H1 (cell line): Measurements from ENCODE around the gene PRR5L. TPM values are rescaled to one million over a fixed set of nuclear protein-coding genes. Genes with fewer than 3 reads are reported as not detected.

Experiments used
- CTCF ChIA-PET: fragments of 300-600 bp; sonication (Branson Sonifier 250); formaldehyde crosslinking; loops from one replicate; lab custom pipeline; 2021; ENCODE audit not compliant: partially characterized antibody; lab: Charles Lee
- POLR2A ChIA-PET: fragments of 300-600 bp; sonication (Branson Sonifier 250); formaldehyde crosslinking; loops from one replicate; lab custom pipeline; 2021; ENCODE audit warnings: inconsistent platforms; ENCODE audit not compliant: partially characterized antibody; lab: Charles Lee
- DNase-seq, 2 experiments: peaks; one replicate each; pipeline versions ENCODE4 v3.0.0 to v3.0.0-alpha.2; 2010 to 2022; ENCODE audit warnings: low spot score in 2 of 2, low read depth in 1 of 2, mixed read lengths in 1 of 2
- FAIRE-seq: peaks from 2 replicates; lab custom pipeline; 2011; peaks lifted over from hg19 to GRCh38; lab: Jason Lieb, UNC
- H2AFZ ChIP-seq: 2 replicates; pipeline ENCODE4 v1.8.1; 2012; ENCODE audit warnings: low read length, inconsistent platforms
- H2AK5ac ChIP-seq: 2 replicates; pipeline ENCODE4 v1.6.1; 2013; ENCODE audit warnings: low read depth, low read length
- H2BK120ac ChIP-seq: replicated peaks from 2 replicates; pipeline ENCODE3; 2013; ENCODE audit warnings: low read depth, low read length, inconsistent platforms
- H2BK12ac ChIP-seq: 2 replicates; pipeline ENCODE4 v1.6.1; 2013; ENCODE audit warnings: low read depth, low read length
- H2BK15ac ChIP-seq: 2 replicates; pipeline ENCODE4 v1.6.1; 2013; ENCODE audit warnings: low read length
- H2BK20ac ChIP-seq: 2 replicates; pipeline ENCODE4 v1.6.1; 2013; ENCODE audit warnings: low read length
- H2BK5ac ChIP-seq: 2 replicates; pipeline ENCODE4 v1.6.1; 2013; ENCODE audit warnings: low read depth, low read length
- H3K14ac ChIP-seq: 2 replicates; pipeline ENCODE4 v1.6.1; 2013; ENCODE audit warnings: inconsistent platforms; ENCODE audit not compliant: insufficient read length
- H3K18ac ChIP-seq: 2 replicates; pipeline ENCODE4 v1.6.1; 2013; ENCODE audit warnings: low read length; ENCODE audit errors: extremely low read depth
- H3K23ac ChIP-seq: 2 replicates; pipeline ENCODE4 v1.6.1; 2013; ENCODE audit warnings: inconsistent platforms; ENCODE audit not compliant: insufficient read length
- H3K23me2 ChIP-seq: 2 replicates; pipeline ENCODE4 v1.6.1; 2013; ENCODE audit warnings: low read depth, low read length
- H3K27ac ChIP-seq: 2 replicates; pipeline ENCODE4 v1.6.1; 2011; ENCODE audit warnings: low read depth, low read length, inconsistent platforms
- H3K27me3 ChIP-seq, 4 experiments: replicated peaks in 1 of 4; 1 replicate in 1 of 4; 2 replicates in 3 of 4; pipeline versions ENCODE4 v1.6.1 to v1.8.1; 2011 to 2013; ENCODE audit warnings: low read length in 3 of 4, mild to moderate bottlenecking in 3 of 4, inconsistent platforms in 2 of 4, mixed read lengths in 2 of 4, moderate library complexity in 1 of 4; ENCODE audit not compliant: control insufficient read depth in 3 of 4, insufficient read depth in 3 of 4; ENCODE audit errors: extremely low read depth in 1 of 4
- H3K36me3 ChIP-seq, 4 experiments: 2 replicates each; pipeline versions ENCODE4 v1.6.1 to v1.8.1; 2011 to 2013; ENCODE audit warnings: mild to moderate bottlenecking in 4 of 4, low read length in 3 of 4, moderate library complexity in 2 of 4, control low read depth in 1 of 4, inconsistent platforms in 1 of 4; ENCODE audit not compliant: insufficient read depth in 4 of 4, control insufficient read depth in 2 of 4
- H3K4ac ChIP-seq: replicated peaks from 2 replicates; pipeline ENCODE3; 2013; ENCODE audit warnings: low read length, low read depth, mixed read lengths, inconsistent platforms; ENCODE audit not compliant: insufficient read length
- H3K4me1 ChIP-seq, 4 experiments: replicated peaks in 1 of 4; 1 replicate in 1 of 4; 2 replicates in 3 of 4; pipeline versions ENCODE4 v1.6.1 to v1.8.1; 2011 to 2013; ENCODE audit warnings: low read length in 3 of 4, inconsistent platforms in 2 of 4, mixed read lengths in 1 of 4; ENCODE audit not compliant: insufficient read depth in 4 of 4, control insufficient read depth in 3 of 4
- H3K4me2 ChIP-seq, 2 experiments: 2 replicates each; pipeline versions ENCODE4 v1.6.1 to v1.8.1; 2011 to 2013; ENCODE audit warnings: low read depth in 2 of 2, low read length in 2 of 2, control low read depth in 1 of 2, inconsistent platforms in 1 of 2, mild to moderate bottlenecking in 1 of 2; ENCODE audit not compliant: insufficient read depth in 1 of 2
- H3K4me3 ChIP-seq, 4 experiments: fragments of 200-600, 300-600 bp in 1 of 4; sonication (generic), shearing (Covaris generic), sonication (Bioruptor Twin) in 1 of 4; 2 replicates each; pipeline versions ENCODE4 v1.5.1 to v1.8.1; 2011 to 2016; ENCODE audit warnings: low read length in 4 of 4, low read depth in 3 of 4, control low read depth in 2 of 4, inconsistent platforms in 2 of 4, mild to moderate bottlenecking in 2 of 4, mixed read lengths in 1 of 4, moderate library complexity in 1 of 4; ENCODE audit not compliant: insufficient read depth in 2 of 4; ENCODE audit errors: extremely low read depth in 1 of 4
- H3K56ac ChIP-seq: replicated peaks from 2 replicates; pipeline ENCODE3; 2013; ENCODE audit warnings: low read depth, mild to moderate bottlenecking, mixed read lengths, low read length, inconsistent platforms; ENCODE audit not compliant: insufficient read length
- H3K79me1 ChIP-seq: 2 replicates; pipeline ENCODE4 v1.6.1; 2013; ENCODE audit warnings: low read depth, low read length, control low read depth
- H3K79me2 ChIP-seq, 2 experiments: 2 replicates each; pipeline versions ENCODE4 v1.6.1 to v1.8.1; 2012 to 2013; ENCODE audit warnings: low read length in 2 of 2, mild to moderate bottlenecking in 2 of 2, inconsistent platforms in 1 of 2; ENCODE audit not compliant: insufficient read depth in 2 of 2, control insufficient read depth in 1 of 2
- H3K9ac ChIP-seq, 4 experiments: replicated peaks in 1 of 4; 1 replicate in 1 of 4; 2 replicates in 3 of 4; pipeline versions ENCODE4 v1.6.1 to v1.8.1; 2011 to 2013; ENCODE audit warnings: low read depth in 3 of 4, low read length in 3 of 4, control low read depth in 2 of 4, mild to moderate bottlenecking in 2 of 4, moderate library complexity in 2 of 4, inconsistent platforms in 1 of 4; ENCODE audit errors: extremely low read depth in 1 of 4
- H3K9me3 ChIP-seq, 2 experiments: 2 replicates each; pipeline versions ENCODE4 v1.6.1 to v1.8.1; 2012 to 2013; ENCODE audit warnings: mild to moderate bottlenecking in 2 of 2, moderate library complexity in 2 of 2, control low read depth in 1 of 2, inconsistent platforms in 1 of 2, low read depth in 1 of 2, low read length in 1 of 2, mixed read lengths in 1 of 2; ENCODE audit not compliant: insufficient read depth in 2 of 2
- H4K20me1 ChIP-seq, 2 experiments: replicated peaks in 1 of 2; 2 replicates each; pipeline versions ENCODE3 to v1.8.1; 2011 to 2013; ENCODE audit warnings: inconsistent platforms in 2 of 2, low read length in 2 of 2, mild to moderate bottlenecking in 1 of 2; ENCODE audit not compliant: insufficient read depth in 2 of 2, control insufficient read depth in 1 of 2
- H4K5ac ChIP-seq: 2 replicates; pipeline ENCODE4 v1.6.1; 2013; ENCODE audit warnings: low read length, low read depth, mixed read lengths, inconsistent platforms; ENCODE audit not compliant: insufficient read length
- H4K8ac ChIP-seq: 2 replicates; pipeline ENCODE4 v1.8.0; 2013; ENCODE audit warnings: mild to moderate bottlenecking, moderate library complexity, low read length, inconsistent platforms; ENCODE audit not compliant: insufficient read depth; ENCODE audit errors: extremely low read depth
- H4K91ac ChIP-seq: replicated peaks from 2 replicates; pipeline ENCODE3; 2013; ENCODE audit warnings: low read length, mixed read lengths, inconsistent platforms; ENCODE audit not compliant: insufficient read length
- ASH2L ChIP-seq: fragments of 200-600, 300-600 bp; sonication (generic); IDR thresholded peaks from one replicate; pipeline ENCODE4 v1.7.1; 2017; ENCODE audit warnings: low read length
- CBX5 ChIP-seq: fragments of 300-800, 300-1000 bp; sonication (generic); IDR thresholded peaks from 2 replicates; pipeline ENCODE4 v1.7.1; 2016; ENCODE audit warnings: antibody characterized with exemption, low read length, low read depth
- EGR1 ChIP-seq: IDR thresholded peaks from 2 replicates; pipeline ENCODE4 v1.6.1; 2011; ENCODE audit warnings: low read depth, low read length, borderline replicate concordance
- FOSL1 ChIP-seq: IDR thresholded peaks from 2 replicates; pipeline ENCODE4 v1.6.1; 2011; ENCODE audit warnings: mild to moderate bottlenecking, low read depth, low read length, moderate library complexity; ENCODE audit not compliant: insufficient read depth
- JUN ChIP-seq: IDR thresholded peaks from 2 replicates; pipeline ENCODE4 v1.6.1; 2011; ENCODE audit warnings: low read depth, mild to moderate bottlenecking, improper control_type of control experiment, low read length
- JUND ChIP-seq: IDR thresholded peaks from 2 replicates; pipeline ENCODE4 v1.6.1; 2011; ENCODE audit warnings: mild to moderate bottlenecking, improper control_type of control experiment, low read length
- NANOG ChIP-seq: IDR thresholded peaks from 2 replicates; pipeline ENCODE4 v1.6.1; 2011; ENCODE audit warnings: low read length, low read depth, mild to moderate bottlenecking, inconsistent platforms; ENCODE audit not compliant: insufficient read depth, poor library complexity, severe bottlenecking
- PHF8 ChIP-seq: fragments of 200-600 bp; sonication (generic); conservative IDR thresholded peaks from 2 replicates; pipeline ENCODE4 v1.7.1; 2012; ENCODE audit warnings: low read depth, mild to moderate bottlenecking, inconsistent platforms, low read length, moderate library complexity
- POLR2A ChIP-seq, 2 experiments: IDR thresholded peaks; 1 replicate in 1 of 2; 2 replicates in 1 of 2; pipeline ENCODE4 v1.6.1; 2011; ENCODE audit warnings: low read depth in 2 of 2, low read length in 2 of 2, mild to moderate bottlenecking in 2 of 2; ENCODE audit errors: control extremely low read depth in 1 of 2
- RFX5 ChIP-seq: IDR thresholded peaks from 2 replicates; pipeline ENCODE4 v1.6.1; 2011; ENCODE audit warnings: low read depth, low read length, improper control_type of control experiment, borderline replicate concordance
- SRF ChIP-seq: IDR thresholded peaks from 2 replicates; pipeline ENCODE4 v1.6.1; 2011; ENCODE audit warnings: mild to moderate bottlenecking, low read depth, low read length, moderate library complexity
- YY1 ChIP-seq: IDR thresholded peaks from 2 replicates; pipeline ENCODE4 v1.6.1; 2011; ENCODE audit warnings: low read depth, mild to moderate bottlenecking, low read length
- WGBS, 2 experiments: shearing (Covaris generic) in 1 of 2; methylation state at CpG; one replicate each; pipeline versions ENCODE4 v1.1.6 to v1.1.7; 2013 to 2015; ENCODE audit warnings: low lambda C conversion rate in 2 of 2, mixed read lengths in 2 of 2, inconsistent platforms in 1 of 2, low coverage in 1 of 2, missing lambda C conversion rate in 1 of 2; ENCODE audit not compliant: insufficient replicate concordance in 2 of 2, insufficient coverage in 1 of 2, insufficient read length in 1 of 2; ENCODE audit errors: extremely low coverage in 1 of 2, missing lambda C conversion rate in 1 of 2; 5-methylcytosine and 5-hydroxymethylcytosine counted together
- polyA plus RNA-seq, 7 experiments: library from polyadenylated mRNA; depleted of rRNA in 3 of 7; stranded (reverse) in 5 of 7; unstranded in 2 of 7; fragments of >200 nt in 5 of 7; fragments of 200-250 nt in 2 of 7; gene quantifications; 1 replicate in 5 of 7; 2 replicates in 1 of 7; 4 replicates in 1 of 7; pipeline versions ENCODE4 v1.2.1 to v1.2.3, GENCODE V29; 2011 to 2013; ENCODE audit warnings: missing spikeins in 2 of 7, mixed read lengths in 2 of 7
- total RNA-seq: library from RNA; stranded (reverse); fragmentation: NEBNext Ultra II Directional; extraction: Animal tissue kit (Norgen Biotek cat#: 25700); gene quantifications from 2 replicates; pipeline ENCODE4 v1.2.1, GENCODE V29; 2021
- TF ChIP-seq, protein P1 (sequence below): IDR thresholded peaks from 2 replicates; pipeline ENCODE4 v1.6.1; 2012; ENCODE audit warnings: inconsistent platforms

PRR5L gene
- total and polyA plus RNA-seq, 2 of the 8 experiments (the other 6 are each of a cell fraction or from before 2014, with no cell fraction given): 6.6 to 10.1 TPM

GRCh38 chr11:36312611-36313472, 16.8 kb downstream of the PRR5L start:
- no peak overlapping the region for H3K23ac ChIP-seq
- no peak overlapping the region for H2AK5ac ChIP-seq
- no peaks in the 10 kb centered on the region for H4K20me1 ChIP-seq
- H3K4me3 ChIP-seq: no peak overlapping the region
- DNase-seq: no peak
- no peak overlapping the region for H2BK12ac ChIP-seq
- no peak overlapping the region for H4K91ac ChIP-seq
- H2AFZ ChIP-seq: no peak overlapping the region
- no peak overlapping the region for H4K8ac ChIP-seq
- H3K4me1 ChIP-seq: no peaks in the 10 kb centered on the region
- no peak overlapping the region for H4K5ac ChIP-seq
- no peak overlapping the region for H3K9ac ChIP-seq
- no peaks in the 10 kb centered on the region for H3K27me3 ChIP-seq
- H3K4ac ChIP-seq: no peak overlapping the region
- H2BK120ac ChIP-seq: no peak overlapping the region
- no peaks in the 10 kb centered on the region for H3K9me3 ChIP-seq
- ChIA-PET CTCF (interaction anchor here (0.7 to 2.1 kb wide), 4 partner anchors 9 to 180 kb away, joined by 3 to 7 read pairs (median 4); no protein-coding TSS in a partner anchor), POLR2A (interaction anchor here (0.7 to 1.1 kb wide), 2 partner anchors 11 to 155 kb away, joined by 3 read pairs; no protein-coding TSS in a partner anchor)
- no peak overlapping the region for H2BK15ac ChIP-seq
- TF ChIP-seq EGR1: no peak
- TF ChIP-seq, protein P1, sequence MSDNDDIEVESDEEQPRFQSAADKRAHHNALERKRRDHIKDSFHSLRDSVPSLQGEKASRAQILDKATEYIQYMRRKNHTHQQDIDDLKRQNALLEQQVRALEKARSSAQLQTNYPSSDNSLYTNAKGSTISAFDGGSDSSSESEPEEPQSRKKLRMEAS: no peak
- no peak for TF ChIP-seq PHF8
- TF ChIP-seq NANOG: no peak
- no peak for TF ChIP-seq SRF
- TF ChIP-seq FOSL1: no peak
- TF ChIP-seq CBX5: no peak
- TF ChIP-seq JUND: no peak
- no peak for TF ChIP-seq ASH2L
- no peak for TF ChIP-seq YY1
- TF ChIP-seq POLR2A (IDR thresholded peaks at IDR 0.05; ENCODE audit: control extremely low read depth in 1 of 2, low read depth in 2 of 2, low read length in 2 of 2): no peak
- no peak for TF ChIP-seq RFX5
- no peak for TF ChIP-seq JUN
- H3K4me2 ChIP-seq: no peak overlapping the region
- H3K23me2 ChIP-seq: peaks cover 3% of the 10 kb centered on the region; the same call in 1 of the 2 replicates
- no peak overlapping the region for H3K14ac ChIP-seq
- H2BK20ac ChIP-seq: no peak overlapping the region
- H3K56ac ChIP-seq: no peak overlapping the region
- WGBS, 2 experiments: 85% methylated on average over 6 of the region's 6 CpGs; no CpG with 5 or more reads in 1 of the 2 experiments
- no peak overlapping the region for H3K27ac ChIP-seq
- no peak overlapping the region for H3K18ac ChIP-seq
- no peaks in the 10 kb centered on the region for H3K36me3 ChIP-seq
- H3K79me2 ChIP-seq: no peaks in the 10 kb centered on the region
- no peak for FAIRE-seq
- no peak overlapping the region for H2BK5ac ChIP-seq
- no peaks in the 10 kb centered on the region for H3K79me1 ChIP-seq
